ENCODE results near the gene PDGFB. TPM values are rescaled to one million over a fixed set of nuclear protein-coding genes. Genes with fewer than 3 reads are reported as not detected.
A peak's percentile ranks its signal among the peaks of the same experiment; 100 is the strongest.

The PDGFB gene
- total and polyA plus RNA-seq, 2 of the 4 experiments (the other 2 are of a cell fraction), result 0.07 TPM; not detected in 1

DNA sequence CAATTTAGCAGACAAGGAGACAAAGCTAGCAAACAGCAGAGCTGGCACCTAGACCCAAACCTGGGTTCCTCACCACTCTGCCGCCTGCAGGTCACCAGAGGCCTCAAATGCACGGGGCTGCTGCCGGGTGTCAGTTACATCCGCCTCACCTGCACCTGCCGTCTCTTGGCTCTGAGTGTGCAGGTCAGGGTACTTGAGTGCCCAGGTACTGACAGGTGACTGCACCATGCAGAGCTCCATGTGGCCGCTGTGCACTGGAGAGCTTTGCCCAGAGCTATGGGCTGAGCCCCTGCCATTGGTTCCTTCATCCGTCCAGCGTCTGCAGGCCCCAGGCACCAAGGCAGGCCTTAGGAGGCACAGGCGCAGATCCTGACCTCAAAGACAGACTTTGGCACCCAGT lies 35.0 kb downstream of the PDGFB start:
- intact Hi-C loops (cut with micrococcal nuclease), result no loop called here
- dilution Hi-C loops (cut with HindIII; ENCODE audit: low sequenced_read_pairs, unreplicated experiment), result no loop called here

More for the DNA sequence above, 35.0 kb downstream of the PDGFB start:
- ChIA-PET CTCF (no interaction called here), POLR2A (ENCODE audit: unreplicated experiment) (no interaction called here)
- no peak overlapping the region for H2BK120ac ChIP-seq (ENCODE audit: low read depth, low read length)
- no peak overlapping the region for H3K4me2 ChIP-seq (ENCODE audit: low read depth, low read length)
- ATAC-seq (ENCODE audit: low read depth) (no peak), DNase-seq (no peak)
- H2BK5ac ChIP-seq (ENCODE audit: low read depth, low read length, poor library complexity, severe bottlenecking), result no peak overlapping the region
- no peaks in the 10 kb centered on the region for H3K79me1 ChIP-seq (ENCODE audit: low read depth in 1 of 2, low read length in 2 of 2)
- no peak overlapping the region for H3K23ac ChIP-seq (ENCODE audit: low read depth, low read length)
- no peaks in the 10 kb centered on the region for H3K36me3 ChIP-seq (ENCODE audit: control insufficient read depth, insufficient read depth, low read length)
- no peaks in the 10 kb centered on the region; the same call in 1 of the 2 replicates for H3K27me3 ChIP-seq (ENCODE audit: control insufficient read depth, insufficient read depth, low read length)
- H2AFZ ChIP-seq (replicated peaks; ENCODE audit: low read length, poor library complexity), result no peak overlapping the region
- H2BK15ac ChIP-seq (ENCODE audit: low read depth, low read length), result no peak overlapping the region
- no peak overlapping the region for H4K8ac ChIP-seq (ENCODE audit: low read depth in 2 of 2, low read length in 2 of 2)
- H3K27ac ChIP-seq (ENCODE audit: insufficient read depth, low read length), result no peak overlapping the region
- no peak overlapping the region for H3K18ac ChIP-seq (ENCODE audit: low read depth, low read length)
- TF ChIP-seq, protein P1, sequence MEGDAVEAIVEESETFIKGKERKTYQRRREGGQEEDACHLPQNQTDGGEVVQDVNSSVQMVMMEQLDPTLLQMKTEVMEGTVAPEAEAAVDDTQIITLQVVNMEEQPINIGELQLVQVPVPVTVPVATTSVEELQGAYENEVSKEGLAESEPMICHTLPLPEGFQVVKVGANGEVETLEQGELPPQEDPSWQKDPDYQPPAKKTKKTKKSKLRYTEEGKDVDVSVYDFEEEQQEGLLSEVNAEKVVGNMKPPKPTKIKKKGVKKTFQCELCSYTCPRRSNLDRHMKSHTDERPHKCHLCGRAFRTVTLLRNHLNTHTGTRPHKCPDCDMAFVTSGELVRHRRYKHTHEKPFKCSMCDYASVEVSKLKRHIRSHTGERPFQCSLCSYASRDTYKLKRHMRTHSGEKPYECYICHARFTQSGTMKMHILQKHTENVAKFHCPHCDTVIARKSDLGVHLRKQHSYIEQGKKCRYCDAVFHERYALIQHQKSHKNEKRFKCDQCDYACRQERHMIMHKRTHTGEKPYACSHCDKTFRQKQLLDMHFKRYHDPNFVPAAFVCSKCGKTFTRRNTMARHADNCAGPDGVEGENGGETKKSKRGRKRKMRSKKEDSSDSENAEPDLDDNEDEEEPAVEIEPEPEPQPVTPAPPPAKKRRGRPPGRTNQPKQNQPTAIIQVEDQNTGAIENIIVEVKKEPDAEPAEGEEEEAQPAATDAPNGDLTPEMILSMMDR (conservative IDR thresholded peaks at IDR 0.05; ENCODE audit: low read depth, low read length), result no peak
- no peak for TF ChIP-seq BHLHE40 (IDR thresholded peaks at IDR 0.05; ENCODE audit: low read depth, low read length)
- TF ChIP-seq SMC3 (IDR thresholded peaks at IDR 0.05; ENCODE audit: low read depth, low read length), result no peak
- no peak for TF ChIP-seq CHD1 (IDR thresholded peaks at IDR 0.05; ENCODE audit: low read depth, low read length)
- no peak for TF ChIP-seq POLR2A (IDR thresholded peaks at IDR 0.05; ENCODE audit: low read depth, low read length)
- TF ChIP-seq FOS (IDR thresholded peaks at IDR 0.05; ENCODE audit: low read depth, low read length), result no peak
- no peak for TF ChIP-seq MAZ (IDR thresholded peaks at IDR 0.05; ENCODE audit: borderline replicate concordance, low read depth, low read length)
- no peak for TF ChIP-seq NFE2L2 (IDR thresholded peaks at IDR 0.05; ENCODE audit: low read depth, low read length)
- no peak for TF ChIP-seq MAFK (IDR thresholded peaks at IDR 0.05; ENCODE audit: low read depth, low read length)
- TF ChIP-seq CEBPB (IDR thresholded peaks at IDR 0.05; ENCODE audit: low read depth, low read length), result no peak
- no peak for TF ChIP-seq RAD21 (IDR thresholded peaks at IDR 0.05; ENCODE audit: low read length)
- H3K9me1 ChIP-seq (ENCODE audit: insufficient read depth, low read length), result peaks cover 18% of the 10 kb centered on the region
- H4K20me1 ChIP-seq (ENCODE audit: insufficient read depth, low read length), result no peaks in the 10 kb centered on the region
- H2AK5ac ChIP-seq (ENCODE audit: low read depth, low read length), result no peak overlapping the region
- no peak overlapping the region for H3K4ac ChIP-seq (ENCODE audit: low read depth, low read length)
- H4K91ac ChIP-seq (ENCODE audit: insufficient read depth, low read depth, low read length), result no peak overlapping the region
- in situ Hi-C loops (cut with MboI; ENCODE audit: low sequenced_read_pairs), result no loop called here
- no TSS peak for BruUV-seq (replicated peaks)
- H3K9me3 ChIP-seq (ENCODE audit: control insufficient read depth, insufficient read depth, low read length), result no peaks in the 10 kb centered on the region
- H2BK20ac ChIP-seq (ENCODE audit: low read depth, low read length), result peak overlapping the region; percentile 29; the same call in 1 of the 2 replicates
- no peak overlapping the region for H3K4me3 ChIP-seq (ENCODE audit: insufficient read depth, low read depth, low read length)
- H3K4me1 ChIP-seq (ENCODE audit: control insufficient read depth, insufficient read depth, low read length), result peaks cover 12% of the 10 kb centered on the region
- no peak overlapping the region for H3K56ac ChIP-seq (ENCODE audit: extremely low read depth, insufficient read depth, low read length)
- WGBS, 2 experiments (ENCODE audit: extremely low coverage in 2 of 2, insufficient read length in 1 of 2), result 88% methylated on average over 4 of the region's 9 CpGs; no CpG with 5 or more reads in 1 of the 2 experiments
- no peak overlapping the region for H4K5ac ChIP-seq (ENCODE audit: low read depth, low read length)
- no peak overlapping the region for H2AK9ac ChIP-seq (replicated peaks; ENCODE audit: low read depth, low read length, poor library complexity)
- no peak overlapping the region for H3K14ac ChIP-seq (replicated peaks; ENCODE audit: low read depth, low read length)
- H3K9ac ChIP-seq (ENCODE audit: low read depth, low read length), result no peak overlapping the region

Data from IMR-90 (cell line).